Neuron (in vitro differentiated cells): ENCODE results near the gene CD300E.
"Not testable (repeated sequence)": the region's sequence is repeated elsewhere in the genome, so short reads cannot be mapped to it uniquely, and the experiment has no call there.

ENCODE experiments used
- H2AFZ ChIP-seq: one replicate; pipeline ENCODE4 v1.6.1; 2013; ENCODE audit warnings: low read depth, mild to moderate bottlenecking, inconsistent platforms, low read length, moderate library complexity
- H3K27me3 ChIP-seq: one replicate; pipeline ENCODE4 v1.6.1; 2013; ENCODE audit warnings: low read length; ENCODE audit not compliant: insufficient read depth
- H3K36me3 ChIP-seq: one replicate; pipeline ENCODE4 v1.6.1; 2013; ENCODE audit warnings: low read length; ENCODE audit not compliant: insufficient read depth
- H3K4me1 ChIP-seq: one replicate; pipeline ENCODE4 v1.6.1; 2013; ENCODE audit warnings: low read length; ENCODE audit not compliant: insufficient read depth
- H3K4me3 ChIP-seq: 2 replicates; pipeline ENCODE4 v1.5.1; 2013; ENCODE audit warnings: mild to moderate bottlenecking, low read length, moderate library complexity
- H3K9me3 ChIP-seq: one replicate; pipeline ENCODE4 v1.6.1; 2013; ENCODE audit warnings: low read length

Gene CD300E

DNA sequence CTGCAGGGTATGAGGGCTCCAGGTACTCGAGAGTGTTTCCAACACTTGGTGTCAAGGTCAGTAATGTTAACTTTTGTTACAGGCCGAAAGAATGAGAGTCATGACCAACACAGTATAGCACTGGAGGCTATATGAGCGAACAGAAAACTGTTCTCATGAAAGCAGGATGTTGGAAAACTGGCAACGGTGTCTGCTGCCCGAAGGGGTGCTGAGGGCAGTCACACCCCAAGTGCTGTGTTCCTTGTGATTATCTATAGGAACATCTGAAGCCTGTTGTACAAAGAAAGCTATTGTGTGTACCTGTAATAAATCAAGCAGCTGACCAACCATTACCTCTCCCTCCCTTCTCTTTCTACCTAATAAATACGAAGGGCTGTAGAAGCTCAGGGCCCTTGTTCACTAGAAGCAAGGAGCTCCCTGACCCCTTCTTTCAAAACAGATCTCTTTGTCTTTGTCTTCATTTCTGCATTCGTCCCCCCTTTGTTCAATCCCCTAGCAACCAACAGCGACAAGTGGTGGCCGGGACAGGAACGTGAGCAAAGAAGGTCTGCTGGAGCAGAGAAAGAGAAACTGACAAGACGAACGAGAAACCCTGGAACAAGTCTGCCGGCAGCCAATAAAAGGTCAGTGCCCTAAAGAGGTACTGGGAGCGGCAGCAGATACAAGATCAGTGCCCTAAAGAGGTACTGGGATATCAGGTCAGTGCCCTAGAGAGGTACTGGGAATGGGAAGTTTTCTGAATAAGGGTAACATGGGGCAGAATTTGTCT is 39.1 kb downstream of the CD300E start:
- H2AFZ ChIP-seq: no peak overlapping the region
- peaks cover 5% of the 10 kb centered on the region for H3K9me3 ChIP-seq
- no peak overlapping the region for H3K4me3 ChIP-seq
- no peaks in the 10 kb centered on the region for H3K36me3 ChIP-seq
- H3K27me3 ChIP-seq: no peaks in the 10 kb centered on the region
- H3K4me1 ChIP-seq: peaks cover 14% of the 10 kb centered on the region

DNA sequence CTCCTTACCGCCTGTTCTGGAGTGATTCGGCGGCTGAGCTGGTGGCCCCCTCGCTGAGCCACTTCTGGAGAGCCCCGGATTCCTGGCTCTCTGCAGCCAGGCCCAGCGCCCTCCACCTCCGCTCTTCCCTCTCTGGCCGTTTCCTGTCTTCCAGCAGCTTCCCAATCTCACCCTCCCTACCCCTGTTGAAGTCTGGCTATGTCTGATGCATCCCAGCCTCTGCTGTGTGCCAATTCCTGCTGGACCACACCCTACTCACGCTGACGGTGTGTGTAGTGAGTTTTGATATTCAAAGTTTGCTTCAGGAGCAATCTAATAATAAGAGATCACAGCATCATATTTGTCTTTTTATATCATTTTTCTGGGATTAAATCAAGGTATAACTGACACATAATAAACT is 40.9 kb downstream of the CD300E start:
- Histone ChIP-seq H3K4me1 (peaks cover 14% of the 10 kb centered on the region), H3K36me3 (no peaks in the 10 kb centered on the region), H3K27me3 (no peaks in the 10 kb centered on the region), H3K4me3 (no peak overlapping the region), H2AFZ (no peak overlapping the region), H3K9me3 (peaks cover 5% of the 10 kb centered on the region)

DNA sequence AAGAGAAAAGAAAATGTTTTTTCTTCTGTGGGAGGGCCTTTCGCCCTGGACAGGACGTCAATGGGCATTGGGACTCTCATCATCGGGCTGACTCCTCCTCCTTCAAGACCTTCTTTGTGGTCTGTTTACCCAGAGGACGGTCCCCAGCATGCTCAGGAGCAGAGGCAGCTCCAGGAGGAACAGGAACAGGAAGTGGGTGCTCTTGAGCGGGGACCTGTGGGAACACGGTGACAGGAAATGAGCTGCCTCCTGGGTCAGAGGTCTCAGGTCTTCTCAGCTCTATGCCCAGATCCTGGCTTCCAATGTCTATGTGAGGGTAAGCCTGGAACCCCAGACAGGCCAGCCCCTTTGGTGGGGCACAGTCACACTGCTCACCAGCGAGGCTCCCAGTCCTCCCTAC is 43.6 kb downstream of the CD300E start:
- Histone ChIP-seq H3K27me3 (no peaks in the 10 kb centered on the region), H2AFZ (no peak overlapping the region), H3K4me1 (peaks cover 7% of the 10 kb centered on the region), H3K4me3 (no peak overlapping the region), H3K36me3 (no peaks in the 10 kb centered on the region), H3K9me3 (peaks cover 5% of the 10 kb centered on the region)

DNA sequence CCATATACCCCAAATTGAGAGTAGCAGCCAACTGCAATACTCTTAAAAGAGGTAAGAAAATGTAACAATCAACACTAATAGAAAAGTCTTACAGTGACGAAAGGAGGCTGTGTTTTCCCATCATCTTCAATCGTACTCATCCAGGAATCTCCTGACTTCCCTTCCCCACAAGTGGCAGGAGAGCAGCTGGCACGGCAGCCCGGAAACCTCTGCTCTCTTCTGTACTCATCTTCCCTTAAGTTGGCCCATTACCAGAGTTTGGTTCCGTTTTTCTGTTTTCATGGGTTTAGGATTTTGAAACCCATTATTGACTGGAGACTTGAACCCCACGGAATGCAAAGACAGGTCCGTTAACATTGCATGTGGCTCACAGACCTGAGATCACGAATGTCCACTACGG is 44.6 kb downstream of the CD300E start:
- Histone ChIP-seq H3K27me3 (no peaks in the 10 kb centered on the region), H2AFZ (no peak overlapping the region)

DNA sequence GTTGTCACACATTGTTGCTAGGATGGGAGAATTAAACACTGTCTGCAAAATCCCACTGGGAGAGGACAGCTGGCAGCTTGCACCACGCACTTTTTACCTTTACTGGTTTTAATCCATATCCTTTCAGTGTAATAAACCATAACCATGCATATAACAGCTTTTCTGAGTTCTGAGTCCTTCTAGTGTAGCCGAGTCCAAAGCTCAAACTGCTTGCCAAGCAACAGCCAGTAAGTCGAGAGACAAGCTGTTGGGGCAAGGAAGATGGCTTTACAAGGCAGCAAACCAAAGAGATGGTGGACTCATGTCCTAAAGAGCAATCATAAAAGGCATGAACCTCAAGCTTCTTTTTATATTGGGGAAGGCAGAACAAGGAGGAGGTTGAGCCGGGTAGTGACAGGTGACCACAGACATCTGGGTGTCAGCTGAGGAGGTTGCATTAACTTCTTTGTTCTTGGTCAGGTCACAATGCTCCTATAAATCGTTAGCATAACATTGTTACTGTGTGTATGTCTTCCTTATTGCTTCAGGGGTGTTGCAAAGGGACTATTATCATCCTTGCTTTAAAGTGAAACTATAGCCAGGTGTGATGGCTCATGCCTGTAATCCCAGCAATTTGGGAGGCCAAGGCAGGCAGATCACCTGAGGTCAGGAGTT is 48.9 kb downstream of the CD300E start:
- Histone ChIP-seq H3K4me1 (no peaks in the 10 kb centered on the region), H3K36me3 (no peaks in the 10 kb centered on the region), H3K4me3 (no peak overlapping the region), H3K27me3 (peaks cover 7% of the 10 kb centered on the region), H3K9me3 (no peaks in the 10 kb centered on the region), H2AFZ (no peak overlapping the region)

More for the DNA sequence above, 44.6 kb downstream of the CD300E start:
- H3K4me3 ChIP-seq: no peak overlapping the region
- peaks cover 5% of the 10 kb centered on the region for H3K9me3 ChIP-seq
- no peaks in the 10 kb centered on the region for H3K36me3 ChIP-seq
- H3K4me1 ChIP-seq: no peaks in the 10 kb centered on the region

DNA sequence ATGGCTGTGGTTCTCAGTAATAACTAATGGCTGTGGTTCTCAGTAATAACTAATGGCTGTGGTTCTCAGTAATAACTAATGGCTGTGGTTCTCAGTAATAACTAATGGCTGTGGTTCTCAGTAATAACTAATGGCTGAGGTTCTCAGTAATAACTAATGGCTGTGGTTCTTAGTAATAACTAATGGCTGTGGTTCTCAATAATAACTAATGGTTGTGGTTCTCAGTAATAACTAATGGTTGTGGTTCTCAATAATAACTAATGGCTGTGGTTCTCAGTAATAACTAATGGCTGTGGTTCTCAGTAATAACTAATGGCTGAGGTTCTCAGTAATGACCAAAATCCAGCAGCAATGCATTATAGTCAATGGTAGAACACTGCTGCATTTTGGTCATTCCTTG is 49.9 kb downstream of the CD300E start:
- H3K4me1 ChIP-seq, H3K27me3 ChIP-seq, H3K4me3 ChIP-seq, H3K9me3 ChIP-seq, H3K36me3 ChIP-seq, H2AFZ ChIP-seq: not testable (repeated sequence)

DNA sequence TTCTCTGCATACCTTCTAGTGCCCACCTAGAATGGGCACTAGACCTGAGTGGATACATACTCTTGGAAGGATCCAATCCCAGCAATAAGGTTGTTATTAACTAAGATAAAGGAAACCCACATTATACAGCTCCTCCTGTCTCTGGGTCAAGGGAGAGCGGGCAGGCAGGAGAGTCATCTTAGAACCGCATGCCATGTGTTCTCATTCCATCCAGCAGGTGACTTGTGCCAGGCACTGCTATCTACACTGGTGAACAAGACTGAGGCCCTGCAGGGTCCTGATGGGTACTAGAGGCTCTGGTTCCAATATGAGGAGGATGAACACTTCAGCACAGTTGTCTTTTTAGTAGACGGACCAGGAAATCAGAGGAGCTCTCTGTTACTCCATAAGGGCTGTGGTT is 50.4 kb downstream of the CD300E start:
- Histone ChIP-seq H2AFZ (no peak overlapping the region), H3K27me3 (peaks cover 7% of the 10 kb centered on the region), H3K9me3 (no peaks in the 10 kb centered on the region), H3K4me1 (no peaks in the 10 kb centered on the region), H3K4me3 (no peak overlapping the region), H3K36me3 (no peaks in the 10 kb centered on the region)

DNA sequence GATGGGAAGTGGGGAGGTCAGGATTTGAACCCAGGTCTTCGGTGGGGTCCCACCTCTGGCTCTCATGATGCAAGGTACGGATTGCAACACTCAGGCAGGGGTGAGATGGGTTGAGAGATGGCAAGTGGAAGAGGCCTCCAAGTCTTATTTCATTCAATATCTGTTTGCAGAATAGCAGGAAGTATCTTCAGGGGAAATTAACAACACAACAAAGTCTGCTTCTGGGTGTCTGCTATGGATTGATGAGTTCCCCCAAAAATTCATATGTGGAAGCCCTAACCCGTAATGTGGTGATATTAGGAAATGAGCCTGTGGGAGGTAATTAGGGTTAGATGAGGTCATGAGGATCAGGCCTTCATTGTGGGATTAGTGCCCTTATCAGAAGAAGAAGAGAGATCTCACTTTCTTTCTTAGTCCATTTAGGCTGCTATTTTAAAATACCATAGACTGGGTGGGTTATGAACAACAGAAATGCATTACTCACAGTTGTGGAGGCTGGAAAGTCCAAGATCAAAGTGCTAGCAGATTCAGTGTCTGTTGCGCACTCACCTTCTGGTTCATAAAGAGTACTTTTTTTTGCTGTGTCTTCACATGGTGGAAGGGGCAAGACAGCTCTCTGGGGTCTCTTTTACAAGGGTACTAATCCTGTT is 51.8 kb downstream of the CD300E start:
- Histone ChIP-seq H3K4me3 (no peak overlapping the region), H3K36me3 (no peaks in the 10 kb centered on the region), H3K9me3 (no peaks in the 10 kb centered on the region), H3K4me1 (no peaks in the 10 kb centered on the region), H3K27me3 (peaks cover 7% of the 10 kb centered on the region), H2AFZ (no peak overlapping the region)

DNA sequence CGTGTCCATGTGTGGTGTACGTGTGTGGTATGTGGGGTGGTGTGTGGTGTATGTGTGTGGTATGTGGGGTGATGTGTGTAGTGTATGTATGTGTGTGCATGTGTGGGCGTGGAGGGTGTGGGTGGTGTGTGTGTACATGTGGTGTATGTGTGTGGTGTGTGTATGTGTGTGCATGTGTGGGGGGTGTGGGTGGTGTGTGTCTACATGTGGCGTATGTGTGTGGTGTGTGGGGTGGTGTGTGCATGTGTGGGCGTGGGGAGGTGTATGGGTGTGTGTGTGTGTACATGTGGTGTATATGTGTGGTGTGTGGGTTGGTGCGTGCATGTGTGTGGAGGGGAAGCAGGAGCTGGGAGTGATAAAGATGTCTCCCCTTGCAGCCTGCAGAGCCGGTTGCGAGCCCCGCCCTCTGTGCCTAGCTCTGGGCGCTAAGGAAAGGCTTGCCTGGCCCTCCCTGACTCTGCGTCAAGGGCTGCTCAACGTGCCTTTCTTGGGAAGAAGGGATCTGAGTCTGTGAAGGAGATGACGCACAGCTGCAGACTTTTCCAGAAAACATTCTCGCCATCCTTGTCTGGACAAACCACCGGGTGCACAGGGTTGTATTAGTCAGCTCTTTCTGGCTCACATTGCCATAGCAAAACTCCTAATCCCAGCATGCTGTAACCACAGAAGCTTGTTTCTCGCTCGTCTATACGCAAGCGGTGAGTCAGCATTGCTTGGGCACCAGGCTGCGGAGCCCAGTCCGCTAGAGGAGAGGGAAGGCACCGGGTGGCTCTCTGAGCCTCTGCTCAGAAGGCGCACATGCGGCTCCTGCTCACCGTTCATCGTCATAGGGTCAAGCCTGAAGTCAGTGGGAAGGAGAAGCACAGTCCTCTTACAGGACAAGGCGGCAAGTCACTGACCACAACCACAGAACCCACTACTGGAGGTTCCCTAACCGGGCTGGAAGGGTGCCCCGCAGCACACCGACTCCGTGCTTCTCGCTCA is 54.2 kb downstream of the CD300E start:
- Histone ChIP-seq H3K9me3 (no peaks in the 10 kb centered on the region), H3K4me1 (no peaks in the 10 kb centered on the region), H3K27me3 (peaks cover 10% of the 10 kb centered on the region), H3K36me3 (no peaks in the 10 kb centered on the region), H3K4me3 (no peak overlapping the region), H2AFZ (no peak overlapping the region)

DNA sequence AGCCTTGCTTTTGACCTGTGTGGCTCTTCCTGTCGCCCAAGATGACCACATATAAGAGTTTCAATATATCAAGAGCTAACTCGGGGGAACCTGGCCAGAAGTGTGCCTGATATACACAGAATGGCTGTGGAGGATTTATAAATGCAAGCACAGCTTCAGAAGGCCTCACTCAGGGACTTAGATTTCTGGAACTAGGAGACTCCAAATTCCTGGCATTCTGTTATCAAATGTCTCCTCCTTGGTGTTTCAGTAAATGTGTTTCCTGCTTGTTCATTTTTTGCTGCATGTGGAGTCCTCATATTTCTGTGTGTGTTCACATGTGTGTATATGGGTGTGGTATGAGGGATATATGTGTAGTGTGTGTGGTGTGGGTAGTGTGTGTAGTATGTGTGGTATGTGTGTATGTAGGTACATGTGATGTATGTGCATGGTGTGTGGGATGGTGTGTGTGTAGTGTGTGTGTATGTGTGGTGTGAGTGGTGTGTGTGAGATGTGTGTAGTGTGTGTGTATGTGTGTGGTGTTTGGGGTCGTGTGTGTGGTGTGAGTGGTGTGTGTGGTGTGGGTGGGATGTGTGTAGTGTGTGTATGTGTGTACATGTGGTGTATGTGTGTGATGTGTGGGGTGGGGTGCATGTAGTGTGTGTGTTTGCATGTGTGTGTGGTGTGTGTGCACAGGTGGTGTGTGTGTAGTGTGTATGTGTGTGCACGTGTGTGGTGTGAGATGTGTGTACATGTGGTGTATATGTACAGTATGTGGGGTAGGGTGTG is 55.2 kb downstream of the CD300E start:
- H3K4me1 ChIP-seq: no peaks in the 10 kb centered on the region
- H3K9me3 ChIP-seq: no peaks in the 10 kb centered on the region
- no peaks in the 10 kb centered on the region for H3K36me3 ChIP-seq
- no peak overlapping the region for H2AFZ ChIP-seq
- H3K4me3 ChIP-seq: no peak overlapping the region
- peaks cover 12% of the 10 kb centered on the region for H3K27me3 ChIP-seq

DNA sequence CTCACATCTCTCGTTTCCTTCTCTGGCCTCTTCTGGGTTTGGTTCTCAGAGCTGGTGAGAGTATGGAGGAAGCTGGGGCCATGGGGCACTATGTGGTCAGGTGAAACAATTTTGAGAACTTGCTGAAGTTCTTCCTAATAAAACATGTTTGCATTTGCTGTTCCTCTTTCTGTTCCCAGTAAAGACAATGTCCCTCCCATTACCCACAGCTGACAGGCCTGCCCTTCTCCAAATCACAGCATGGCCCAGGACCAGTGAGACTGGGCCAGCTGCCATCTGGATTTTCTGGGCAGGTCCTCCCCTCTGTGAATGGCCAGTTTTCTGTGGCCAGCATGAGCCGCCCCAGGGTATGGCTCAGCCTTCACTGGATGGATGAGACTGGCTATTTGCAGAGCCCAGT is 56.1 kb downstream of the CD300E start, which contains the start of gene CD300H:
CD300H (minus strand) TSS at position 113 of the 400 bp plus-strand sequence.
- H3K9me3 ChIP-seq: no peaks in the 10 kb centered on the region
- no peak within 1 kb of the TSS for H3K4me3 ChIP-seq
- peaks cover 12% of the 10 kb centered on the region for H3K27me3 ChIP-seq
- no peaks in the 10 kb centered on the region for H3K36me3 ChIP-seq
- no peaks in the 10 kb centered on the region for H3K4me1 ChIP-seq
- H2AFZ ChIP-seq: no peak within 1 kb of the TSS

DNA sequence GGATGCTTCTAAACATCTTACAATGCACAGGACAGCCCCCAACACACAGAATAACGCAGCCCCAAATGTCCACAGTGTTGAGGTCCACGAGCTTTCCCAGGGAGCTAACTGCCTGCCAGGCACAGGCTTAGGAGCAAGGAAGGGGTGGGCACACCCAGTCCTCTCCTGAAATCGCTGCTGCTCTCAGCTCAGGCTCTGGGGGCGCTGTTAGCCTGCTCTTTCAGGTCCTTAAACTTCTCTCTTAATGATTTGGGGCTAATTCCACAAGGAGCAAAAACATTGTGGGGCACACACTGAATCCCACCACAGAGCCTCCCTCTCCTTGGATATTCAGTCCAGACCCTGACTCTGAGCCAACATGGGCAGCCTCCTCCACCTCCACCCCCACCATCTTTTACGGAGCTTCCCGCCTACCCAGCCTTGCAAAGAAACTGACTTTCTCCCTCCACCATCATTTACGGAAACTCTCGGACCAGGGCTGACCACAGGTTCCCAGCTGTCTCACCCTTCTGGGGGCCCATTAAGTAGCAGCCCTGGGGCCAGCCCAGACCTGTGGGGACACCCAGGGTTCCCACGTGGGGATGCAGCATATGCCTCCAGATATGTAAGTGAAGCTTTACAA is 57.3 kb downstream of the CD300E start:
- Histone ChIP-seq H3K36me3 (no peaks in the 10 kb centered on the region), H3K9me3 (no peaks in the 10 kb centered on the region), H3K4me1 (no peaks in the 10 kb centered on the region), H3K27me3 (peaks cover 9% of the 10 kb centered on the region), H2AFZ (no peak overlapping the region), H3K4me3 (no peak overlapping the region)
